ENCODE data around the gene NFIX. TPM values are rescaled to one million over a fixed set of nuclear protein-coding genes. Genes with fewer than 3 reads are reported as not detected.

Gene NFIX
- total RNA-seq, 1 experiment from 2014 or later, result 69.7 TPM

DNA sequence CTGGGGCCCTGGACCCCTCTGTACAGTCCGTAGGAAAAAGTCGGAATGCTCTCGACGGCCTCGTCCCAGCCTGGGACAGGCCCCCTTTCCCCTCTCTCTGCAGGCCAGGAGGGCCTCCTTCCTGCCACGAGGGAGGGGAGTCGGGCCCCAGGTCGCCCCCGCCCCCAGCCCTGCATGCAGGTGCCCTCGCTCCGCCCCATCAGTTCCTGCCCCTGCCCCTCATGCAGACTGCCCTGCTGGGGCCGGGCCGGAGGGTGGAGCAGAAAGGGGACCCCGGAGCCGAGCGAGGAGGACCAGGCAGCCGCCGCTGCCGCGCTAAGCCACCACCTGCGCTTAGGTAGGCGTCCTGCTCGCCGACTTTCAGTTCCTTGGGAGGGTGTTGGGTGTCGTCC lies 100.1 kb downstream of the NFIX start:
- POLR2A ChIA-PET (ENCODE audit: low non-redundant PET), result no interaction called here
- H3K4me3 ChIP-seq (ENCODE audit: low read depth, low read length, poor library complexity, severe bottlenecking), result no peak overlapping the region
- no peak overlapping the region for H3K27ac ChIP-seq (ENCODE audit: low read depth, low read length, poor library complexity, severe bottlenecking)
- CTCF ChIA-PET, result interaction anchor here (0.6 to 2.4 kb wide), 2 partner anchors 118 to 170 kb away, joined by 6 to 39 read pairs; no protein-coding TSS in a partner anchor
- no peaks in the 10 kb centered on the region for H3K9me3 ChIP-seq (ENCODE audit: low read depth, low read length, poor library complexity, severe bottlenecking)
- intact Hi-C loops (cut with micrococcal nuclease; ENCODE audit: unreplicated experiment), result no loop called here
- H3K36me3 ChIP-seq (ENCODE audit: insufficient read depth, low read length, poor library complexity, severe bottlenecking), result no peaks in the 10 kb centered on the region
- no TSS peak for BruUV-seq (replicated peaks)
- no peaks in the 10 kb centered on the region for H3K27me3 ChIP-seq (replicated peaks; ENCODE audit: insufficient read depth, low read depth, low read length, poor library complexity)
- DNase-seq (ENCODE audit: low spot score), result no peak
- H3K4me1 ChIP-seq (ENCODE audit: insufficient read depth, low read length, poor library complexity, severe bottlenecking), result peaks cover 39% of the 10 kb centered on the region
- TF ChIP-seq, protein P1, sequence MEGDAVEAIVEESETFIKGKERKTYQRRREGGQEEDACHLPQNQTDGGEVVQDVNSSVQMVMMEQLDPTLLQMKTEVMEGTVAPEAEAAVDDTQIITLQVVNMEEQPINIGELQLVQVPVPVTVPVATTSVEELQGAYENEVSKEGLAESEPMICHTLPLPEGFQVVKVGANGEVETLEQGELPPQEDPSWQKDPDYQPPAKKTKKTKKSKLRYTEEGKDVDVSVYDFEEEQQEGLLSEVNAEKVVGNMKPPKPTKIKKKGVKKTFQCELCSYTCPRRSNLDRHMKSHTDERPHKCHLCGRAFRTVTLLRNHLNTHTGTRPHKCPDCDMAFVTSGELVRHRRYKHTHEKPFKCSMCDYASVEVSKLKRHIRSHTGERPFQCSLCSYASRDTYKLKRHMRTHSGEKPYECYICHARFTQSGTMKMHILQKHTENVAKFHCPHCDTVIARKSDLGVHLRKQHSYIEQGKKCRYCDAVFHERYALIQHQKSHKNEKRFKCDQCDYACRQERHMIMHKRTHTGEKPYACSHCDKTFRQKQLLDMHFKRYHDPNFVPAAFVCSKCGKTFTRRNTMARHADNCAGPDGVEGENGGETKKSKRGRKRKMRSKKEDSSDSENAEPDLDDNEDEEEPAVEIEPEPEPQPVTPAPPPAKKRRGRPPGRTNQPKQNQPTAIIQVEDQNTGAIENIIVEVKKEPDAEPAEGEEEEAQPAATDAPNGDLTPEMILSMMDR (conservative IDR thresholded peaks at IDR 0.05; ENCODE audit: low read depth, low read length), result no peak
- no peak for TF ChIP-seq EZH2 (IDR thresholded peaks at IDR 0.05; ENCODE audit: borderline replicate concordance, low read depth, low read length, poor library complexity, severe bottlenecking)

DNA sequence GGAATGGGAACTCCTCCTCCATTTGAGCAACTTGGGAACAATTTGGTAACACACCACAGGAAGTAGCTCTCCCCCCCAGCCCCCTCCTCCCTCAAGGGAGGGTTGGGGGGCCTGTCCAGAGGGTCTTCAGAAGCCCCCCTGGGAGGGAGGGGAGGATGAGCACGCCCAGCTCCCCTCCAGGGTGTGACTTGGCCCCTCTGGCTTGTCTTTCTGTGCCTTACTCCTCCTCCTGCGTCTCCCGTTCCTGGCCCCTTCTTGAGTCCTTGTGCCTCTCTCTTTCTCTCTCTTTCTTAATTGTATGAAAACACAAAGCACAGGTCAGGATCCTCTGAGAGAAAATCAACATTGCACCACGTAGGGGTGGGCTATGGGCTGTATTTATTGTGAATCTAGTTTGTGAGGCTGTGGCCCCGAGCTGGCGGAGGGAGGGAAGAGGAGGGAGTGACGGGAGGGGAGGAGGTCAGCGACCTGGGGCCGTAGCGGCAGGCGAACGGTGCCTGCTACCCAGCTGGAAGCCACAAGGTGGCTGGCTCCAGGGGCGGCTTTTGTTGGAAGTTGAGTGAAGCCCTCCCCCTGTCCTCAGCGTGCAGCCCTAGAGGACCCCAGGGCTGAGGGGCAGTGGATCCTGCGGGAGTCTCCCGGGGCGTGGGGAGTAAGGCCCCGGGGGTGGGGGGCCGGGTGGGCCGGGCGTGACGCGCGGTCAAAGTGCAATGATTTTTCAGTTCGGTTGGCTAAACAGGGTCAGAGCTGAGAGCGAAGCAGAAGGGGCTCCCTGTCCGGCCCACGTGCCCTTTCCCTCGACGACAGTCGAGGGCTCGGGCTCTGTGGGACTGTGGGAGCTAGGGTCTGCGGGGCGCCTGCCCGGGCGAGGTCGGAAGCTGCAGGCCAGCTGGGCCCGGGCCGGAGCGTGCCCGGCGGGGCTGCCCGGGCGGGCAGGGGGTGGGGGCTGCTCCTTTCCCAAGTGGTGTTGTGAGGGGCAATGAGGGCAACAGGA lies 101.0 kb downstream of the NFIX start:
- Histone ChIP-seq H3K36me3 (ENCODE audit: insufficient read depth, low read length, poor library complexity, severe bottlenecking) (no peaks in the 10 kb centered on the region), H3K9me3 (ENCODE audit: low read depth, low read length, poor library complexity, severe bottlenecking) (no peaks in the 10 kb centered on the region), H3K27me3 (replicated peaks; ENCODE audit: insufficient read depth, low read depth, low read length, poor library complexity) (no peaks in the 10 kb centered on the region), H3K27ac (ENCODE audit: low read depth, low read length, poor library complexity, severe bottlenecking) (no peak overlapping the region), H3K4me1 (ENCODE audit: insufficient read depth, low read length, poor library complexity, severe bottlenecking) (peaks cover 30% of the 10 kb centered on the region), H3K4me3 (ENCODE audit: low read depth, low read length, poor library complexity, severe bottlenecking) (no peak overlapping the region)
- no TSS peak for BruUV-seq (replicated peaks)
- DNase-seq (ENCODE audit: low spot score), result no peak
- intact Hi-C loops (cut with micrococcal nuclease; ENCODE audit: unreplicated experiment), result no loop called here
- ChIA-PET CTCF (interaction anchor here (0.6 kb wide), 1 partner anchor 169 kb away, joined by 6 read pairs; no protein-coding TSS in a partner anchor), POLR2A (ENCODE audit: low non-redundant PET) (no interaction called here)
- no peak for TF ChIP-seq EZH2 (IDR thresholded peaks at IDR 0.05; ENCODE audit: borderline replicate concordance, low read depth, low read length, poor library complexity, severe bottlenecking)
- TF ChIP-seq, protein P1 (conservative IDR thresholded peaks at IDR 0.05; ENCODE audit: low read depth, low read length), result no peak

DNA sequence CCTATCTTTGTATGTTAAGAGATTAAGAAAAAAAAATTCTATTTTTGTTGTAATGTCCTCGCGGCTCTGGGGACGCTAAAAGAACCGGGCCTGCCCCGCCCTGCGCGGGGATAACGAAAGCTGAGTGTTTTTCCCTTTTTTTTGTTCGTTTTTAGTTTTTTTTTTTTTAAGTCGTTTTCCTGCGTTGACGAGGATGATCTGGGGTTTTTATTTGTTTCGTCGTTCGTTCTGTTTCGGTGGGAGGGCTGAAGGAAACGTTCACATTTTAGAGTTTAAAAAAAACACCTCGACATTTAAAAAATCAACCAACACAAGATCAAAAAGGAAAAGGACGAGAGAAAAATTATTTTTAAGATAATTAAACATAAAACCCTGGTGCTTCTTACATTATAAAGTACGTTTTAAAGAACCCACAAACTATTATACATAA lies 101.8 kb downstream of the NFIX start:
- H3K4me1 ChIP-seq (ENCODE audit: insufficient read depth, low read length, poor library complexity, severe bottlenecking), result peaks cover 22% of the 10 kb centered on the region
- no peak for DNase-seq (ENCODE audit: low spot score)
- intact Hi-C loops (cut with micrococcal nuclease; ENCODE audit: unreplicated experiment), result no loop called here
- TF ChIP-seq, protein P1 (conservative IDR thresholded peaks at IDR 0.05; ENCODE audit: low read depth, low read length), result no peak
- no peak for TF ChIP-seq EZH2 (IDR thresholded peaks at IDR 0.05; ENCODE audit: borderline replicate concordance, low read depth, low read length, poor library complexity, severe bottlenecking)
- H3K27ac ChIP-seq (ENCODE audit: low read depth, low read length, poor library complexity, severe bottlenecking), result no peak overlapping the region
- H3K36me3 ChIP-seq (ENCODE audit: insufficient read depth, low read length, poor library complexity, severe bottlenecking), result no peaks in the 10 kb centered on the region
- ChIA-PET POLR2A (ENCODE audit: low non-redundant PET) (no interaction called here), CTCF (no interaction called here)
- no peaks in the 10 kb centered on the region for H3K27me3 ChIP-seq (replicated peaks; ENCODE audit: insufficient read depth, low read depth, low read length, poor library complexity)
- no peaks in the 10 kb centered on the region for H3K9me3 ChIP-seq (ENCODE audit: low read depth, low read length, poor library complexity, severe bottlenecking)
- H3K4me3 ChIP-seq (ENCODE audit: low read depth, low read length, poor library complexity, severe bottlenecking), result no peak overlapping the region
- TSS peak; percentile 81 for BruUV-seq (replicated peaks)

Measured in A673 (cell line).